Kidney tubule cell (primary cell): ENCODE data around the gene KCNG2.
"Not testable (repeated sequence)": the region's sequence is repeated elsewhere in the genome, so short reads cannot be mapped to it uniquely, and the experiment has no call there.

Experiments used
- DNase-seq: peaks from one replicate; pipeline ENCODE4 v3.0.0-alpha.2; 2018; ENCODE audit warnings: low spot score

Gene KCNG2

GRCh38 chr18:79797518-79798345 is at the start of gene KCNG2:
Gene KCNG2 (plus strand): TSS chr18:79797938. CDS start chr18:79863668, 65,730 bp downstream.
- DNase-seq, result no peak

- DNase-seq, result no peak
These were observed 49.2 kb upstream of the KCNG2 start for GRCh38 chr18:79748321-79749180.

- no peak for DNase-seq
These were observed 48.2 kb upstream of the KCNG2 start for GRCh38 chr18:79749251-79750191.

GRCh38 chr18:79750980-79751571 is 46.7 kb upstream of the KCNG2 start:
- DNase-seq, result no peak

GRCh38 chr18:79751918-79752578 is 45.7 kb upstream of the KCNG2 start:
- DNase-seq, result not testable (repeated sequence)

- DNase-seq, result not testable (repeated sequence)
These were observed 44.8 kb upstream of the KCNG2 start for GRCh38 chr18:79752946-79753345.

GRCh38 chr18:79753391-79753851 is 44.3 kb upstream of the KCNG2 start:
- no peak for DNase-seq

- no peak for DNase-seq
These were observed 43.5 kb upstream of the KCNG2 start for GRCh38 chr18:79754022-79754761.

- no peak for DNase-seq
These were observed 42.8 kb upstream of the KCNG2 start for GRCh38 chr18:79754831-79755351.

- no peak for DNase-seq
These were observed 42.1 kb upstream of the KCNG2 start for GRCh38 chr18:79755496-79756142.

- no peak for DNase-seq
These were observed 41.6 kb upstream of the KCNG2 start for GRCh38 chr18:79756143-79756500.

- DNase-seq, result no peak
These were observed 40.9 kb upstream of the KCNG2 start for GRCh38 chr18:79756826-79757225.

- no peak for DNase-seq
These were observed 37.4 kb upstream of the KCNG2 start for GRCh38 chr18:79760348-79760747.

- no peak for DNase-seq
These were observed 36.9 kb upstream of the KCNG2 start for GRCh38 chr18:79760881-79761280.

GRCh38 chr18:79763407-79763806 is 34.3 kb upstream of the KCNG2 start:
- DNase-seq, result no peak

GRCh38 chr18:79764131-79764530 is 33.6 kb upstream of the KCNG2 start:
- no peak for DNase-seq

- no peak for DNase-seq
These were observed 32.1 kb upstream of the KCNG2 start for GRCh38 chr18:79765491-79766245.

GRCh38 chr18:79766308-79766707 is 31.4 kb upstream of the KCNG2 start:
- no peak for DNase-seq

GRCh38 chr18:79768745-79769144 is 29.0 kb upstream of the KCNG2 start:
- DNase-seq, result no peak
